ENCODE measurements around the gene COLEC12. TPM values are rescaled to one million over a fixed set of nuclear protein-coding genes. Genes with fewer than 3 reads are reported as not detected.

Gene COLEC12
- total RNA-seq, 5 donors from 2014 or later (not counting 1 experiment from before 2014, with no cell fraction given): 0.07 to 0.32 TPM; not detected in 3

- ChIA-PET POLR2A (no interaction called here), CTCF (no interaction called here)
- H3K36me3 Mint-ChIP-seq: no peaks in the 10 kb centered on the region
- Histone ChIP-seq H3K36me3 (ENCODE audit: control insufficient read depth in 2 of 2, extremely low read depth in 1 of 2, insufficient read depth in 1 of 2, low read length in 1 of 2) (no peaks in the 10 kb centered on the region), H3K4me1 (ENCODE audit: control insufficient read depth in 1 of 2, extremely low read depth in 1 of 2, insufficient read depth in 2 of 2, low read length in 2 of 2) (peaks cover 0 to 6% of the 10 kb centered on the region in 2 experiments), H3K9me3 (no peaks in the 10 kb centered on the region), H3K4me3 (ENCODE audit: control insufficient read depth in 1 of 2, extremely low read depth in 1 of 2, low read length in 1 of 2) (no peak overlapping the region), H3K27me3 (replicated peaks in 1 of 2; ENCODE audit: control insufficient read depth in 2 of 2, extremely low read depth in 1 of 2, insufficient read depth in 2 of 2, low read length in 1 of 2) (peaks cover 13 to 30% of the 10 kb centered on the region in 2 experiments), H3K27ac (ENCODE audit: low read length) (no peak overlapping the region)
- no peaks in the 10 kb centered on the region for H3K9me3 Mint-ChIP-seq
- no peak overlapping the region for H3K4me3 Mint-ChIP-seq
- no peak for ATAC-seq (replicated peaks in 1 of 4)
- H3K4me1 Mint-ChIP-seq: peaks cover 0 to 8% (median 6%) of the 10 kb centered on the region in 3 donors
- H3K27ac Mint-ChIP-seq: no peak overlapping the region
- WGBS (ENCODE audit: insufficient coverage): 4% methylated on average over 26 of the region's 32 CpGs
- H3K27me3 Mint-ChIP-seq: peaks cover 23 to 42% of the 10 kb centered on the region in 2 donors
- no peak for DNase-seq
These were observed 1.3 kb downstream of the COLEC12 start for GRCh38 chr18:498931-499775.

GRCh38 chr18:497688-498087, 2.8 kb downstream of the COLEC12 start:
- DNase-seq (no peak), ATAC-seq (replicated peaks in 1 of 4) (no peak)
- ChIA-PET POLR2A (no interaction called here), CTCF (no interaction called here)
- Histone ChIP-seq H3K4me3 (ENCODE audit: control insufficient read depth in 1 of 2, extremely low read depth in 1 of 2, low read length in 1 of 2) (no peak overlapping the region), H3K27me3 (replicated peaks in 1 of 2; ENCODE audit: control insufficient read depth in 2 of 2, extremely low read depth in 1 of 2, insufficient read depth in 2 of 2, low read length in 1 of 2) (peaks cover 13 to 29% of the 10 kb centered on the region in 2 experiments), H3K27ac (ENCODE audit: low read length) (no peak overlapping the region), H3K9me3 (no peaks in the 10 kb centered on the region), H3K36me3 (ENCODE audit: control insufficient read depth in 2 of 2, extremely low read depth in 1 of 2, insufficient read depth in 1 of 2, low read length in 1 of 2) (no peaks in the 10 kb centered on the region), H3K4me1 (ENCODE audit: control insufficient read depth in 1 of 2, extremely low read depth in 1 of 2, insufficient read depth in 2 of 2, low read length in 2 of 2) (peaks cover 0 to 6% of the 10 kb centered on the region in 2 experiments)
- Mint-ChIP-seq H3K9me3 (no peaks in the 10 kb centered on the region), H3K27me3 (peaks cover 21 to 41% of the 10 kb centered on the region in 2 donors), H3K4me3 (no peak overlapping the region), H3K27ac (no peak overlapping the region), H3K4me1 (peaks cover 0 to 8% (median 6%) of the 10 kb centered on the region in 3 donors), H3K36me3 (no peaks in the 10 kb centered on the region)
- WGBS (ENCODE audit: insufficient coverage): 93% methylated on average over 2 of the region's 6 CpGs

DNA sequence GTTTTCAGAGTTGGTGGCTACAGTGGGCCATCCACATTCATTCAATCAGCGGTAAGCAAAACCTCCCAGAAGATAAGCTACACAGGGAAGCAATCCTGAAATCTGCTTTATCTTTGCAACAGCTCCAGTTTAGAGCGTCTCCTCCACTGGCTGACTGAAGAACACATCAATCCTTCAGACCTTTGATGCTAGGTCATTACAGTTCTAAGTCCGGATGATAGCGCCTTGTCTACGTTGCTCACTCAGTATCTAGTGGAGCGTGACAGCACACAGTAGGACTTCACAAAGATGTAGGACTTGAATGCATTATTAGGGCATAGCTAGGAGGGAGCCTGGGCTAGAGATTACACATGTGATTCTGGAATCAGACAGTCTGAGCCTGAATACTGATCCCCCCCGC, 5.0 kb downstream of the COLEC12 start:
- ATAC-seq (replicated peaks in 1 of 4) (no peak), DNase-seq (no peak)
- no peak overlapping the region for H3K4me3 Mint-ChIP-seq
- ChIA-PET POLR2A (interaction anchor here in 1 of 2 donors (0.6 kb wide), 1 partner anchor 364 kb away, joined by 5 read pairs; no protein-coding TSS in a partner anchor), CTCF (no interaction called here)
- Histone ChIP-seq H3K36me3 (ENCODE audit: control insufficient read depth in 2 of 2, extremely low read depth in 1 of 2, insufficient read depth in 1 of 2, low read length in 1 of 2) (no peaks in the 10 kb centered on the region), H3K27me3 (replicated peaks in 1 of 2; ENCODE audit: control insufficient read depth in 2 of 2, extremely low read depth in 1 of 2, insufficient read depth in 2 of 2, low read length in 1 of 2) (peaks cover 7 to 18% of the 10 kb centered on the region in 2 experiments), H3K9me3 (no peaks in the 10 kb centered on the region), H3K4me1 (ENCODE audit: control insufficient read depth in 1 of 2, extremely low read depth in 1 of 2, insufficient read depth in 2 of 2, low read length in 2 of 2) (peaks cover 0 to 6% of the 10 kb centered on the region in 2 experiments), H3K27ac (ENCODE audit: low read length) (no peak overlapping the region), H3K4me3 (ENCODE audit: control insufficient read depth in 1 of 2, extremely low read depth in 1 of 2, low read length in 1 of 2) (no peak overlapping the region)
- H3K27me3 Mint-ChIP-seq: peaks cover 20 to 32% of the 10 kb centered on the region in 2 donors
- peaks cover 0 to 6% (median 4%) of the 10 kb centered on the region in 3 donors for H3K4me1 Mint-ChIP-seq
- no peaks in the 10 kb centered on the region for H3K36me3 Mint-ChIP-seq
- H3K27ac Mint-ChIP-seq: no peak overlapping the region
- 88% methylated on average over 1 of the region's 7 CpGs for WGBS (ENCODE audit: insufficient coverage)
- no peaks in the 10 kb centered on the region for H3K9me3 Mint-ChIP-seq

DNA sequence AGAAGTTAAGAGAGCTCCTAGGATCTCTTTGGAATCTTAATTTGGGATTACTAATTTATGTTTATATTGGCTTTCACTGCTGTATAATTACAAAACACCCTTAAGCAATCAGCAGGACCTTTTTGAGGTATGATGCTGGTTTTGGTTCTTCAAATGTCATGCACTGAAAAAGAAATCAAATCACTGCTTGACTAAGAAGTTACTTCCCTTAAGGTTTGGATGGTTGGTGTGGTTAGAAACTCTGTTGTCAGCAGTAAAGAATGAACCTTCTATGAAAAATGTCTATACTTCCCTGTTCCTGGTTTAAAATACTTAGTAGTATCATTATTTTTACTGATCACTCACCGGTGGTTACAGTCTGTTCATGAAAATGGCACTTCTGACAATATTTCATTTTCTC, 5.5 kb downstream of the COLEC12 start:
- Mint-ChIP-seq H3K4me1 (peaks cover 0 to 6% (median 4%) of the 10 kb centered on the region in 3 donors), H3K27me3 (peaks cover 20 to 31% of the 10 kb centered on the region in 2 donors), H3K36me3 (no peaks in the 10 kb centered on the region), H3K9me3 (no peaks in the 10 kb centered on the region), H3K27ac (no peak overlapping the region), H3K4me3 (no peak overlapping the region)
- H3K4me3 ChIP-seq (ENCODE audit: control insufficient read depth in 1 of 2, extremely low read depth in 1 of 2, low read length in 1 of 2): no peak overlapping the region
- H3K9me3 ChIP-seq: no peaks in the 10 kb centered on the region
- ChIA-PET POLR2A (interaction anchor here in 1 of 2 donors (0.6 kb wide), 1 partner anchor 365 kb away, joined by 5 read pairs; no protein-coding TSS in a partner anchor), CTCF (no interaction called here)
- peaks cover 0 to 6% of the 10 kb centered on the region in 2 experiments for H3K4me1 ChIP-seq (ENCODE audit: control insufficient read depth in 1 of 2, extremely low read depth in 1 of 2, insufficient read depth in 2 of 2, low read length in 2 of 2)
- H3K36me3 ChIP-seq (ENCODE audit: control insufficient read depth in 2 of 2, extremely low read depth in 1 of 2, insufficient read depth in 1 of 2, low read length in 1 of 2): no peaks in the 10 kb centered on the region
- no CpG with 5 or more reads among the region's 1 CpG for WGBS (ENCODE audit: insufficient coverage)
- H3K27me3 ChIP-seq (replicated peaks in 1 of 2; ENCODE audit: control insufficient read depth in 2 of 2, extremely low read depth in 1 of 2, insufficient read depth in 2 of 2, low read length in 1 of 2): peaks cover 7 to 17% of the 10 kb centered on the region in 2 experiments
- DNase-seq (no peak), ATAC-seq (replicated peaks in 1 of 4) (no peak)
- H3K27ac ChIP-seq (ENCODE audit: low read length): no peak overlapping the region

DNA sequence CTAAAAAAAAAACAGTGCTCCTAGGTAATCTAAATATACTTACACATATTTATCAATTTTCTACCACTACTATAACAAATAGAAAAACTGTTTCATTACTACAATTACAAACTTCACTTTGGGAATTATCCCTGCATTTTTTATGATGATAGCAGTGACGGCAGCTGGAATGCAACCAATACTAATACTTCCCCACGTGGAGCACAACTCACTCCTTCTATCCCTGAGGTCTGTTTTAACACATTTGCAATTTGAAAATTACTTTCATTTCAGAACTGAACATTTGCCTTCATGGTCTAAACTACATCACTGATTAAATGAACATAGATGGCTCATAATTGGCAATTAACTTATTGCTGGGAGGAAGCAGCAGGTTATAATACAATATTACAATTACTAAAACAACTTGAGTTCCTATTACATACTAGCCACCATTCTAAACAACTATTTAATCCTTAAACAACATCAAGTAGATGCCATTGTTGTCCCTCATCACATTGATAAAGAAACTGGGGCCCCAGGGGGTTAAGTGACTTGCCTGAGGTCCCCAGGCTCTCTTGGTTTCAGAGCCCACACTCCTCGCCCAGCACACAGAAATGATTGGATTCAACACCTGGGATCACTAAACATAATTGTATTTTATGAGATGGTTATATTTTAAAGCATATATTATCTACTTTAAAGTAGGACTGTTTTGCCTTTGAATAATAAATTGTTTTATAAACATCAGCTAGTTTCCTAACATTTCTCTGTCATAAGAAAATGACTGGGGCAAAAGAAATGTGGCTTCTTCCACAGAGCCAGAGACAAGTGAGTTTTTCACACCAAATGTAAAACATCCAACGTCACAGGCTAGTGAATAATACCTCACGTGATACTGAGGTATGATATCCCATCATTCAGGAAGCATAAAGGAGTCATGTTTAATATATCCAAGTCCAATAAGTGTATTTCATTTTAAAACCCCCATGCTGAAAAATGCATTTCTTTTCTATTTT, 6.2 kb downstream of the COLEC12 start:
- no CpG with 5 or more reads among the region's 5 CpGs for WGBS (ENCODE audit: insufficient coverage)
- ChIA-PET CTCF (no interaction called here), POLR2A (no interaction called here)
- Histone ChIP-seq H3K36me3 (ENCODE audit: control insufficient read depth in 2 of 2, extremely low read depth in 1 of 2, insufficient read depth in 1 of 2, low read length in 1 of 2) (no peaks in the 10 kb centered on the region), H3K27me3 (replicated peaks in 1 of 2; ENCODE audit: control insufficient read depth in 2 of 2, extremely low read depth in 1 of 2, insufficient read depth in 2 of 2, low read length in 1 of 2) (peaks cover 7 to 9% of the 10 kb centered on the region in 2 experiments), H3K4me1 (ENCODE audit: control insufficient read depth in 1 of 2, extremely low read depth in 1 of 2, insufficient read depth in 2 of 2, low read length in 2 of 2) (no peaks in the 10 kb centered on the region), H3K9me3 (no peaks in the 10 kb centered on the region), H3K4me3 (ENCODE audit: control insufficient read depth in 1 of 2, extremely low read depth in 1 of 2, low read length in 1 of 2) (no peak overlapping the region), H3K27ac (ENCODE audit: low read length) (no peak overlapping the region)
- Mint-ChIP-seq H3K9me3 (no peaks in the 10 kb centered on the region), H3K36me3 (no peaks in the 10 kb centered on the region), H3K4me1 (peaks cover 0 to 2% (median 0%) of the 10 kb centered on the region in 3 donors), H3K27me3 (peaks cover 15 to 24% of the 10 kb centered on the region in 2 donors), H3K27ac (no peak overlapping the region), H3K4me3 (no peak overlapping the region)
- DNase-seq (no peak), ATAC-seq (replicated peaks in 1 of 4) (no peak)

- DNase-seq: no peak
- no peak overlapping the region for H3K4me3 ChIP-seq (ENCODE audit: control insufficient read depth in 1 of 2, extremely low read depth in 1 of 2, low read length in 1 of 2)
- H3K9me3 Mint-ChIP-seq: no peaks in the 10 kb centered on the region
- CTCF ChIA-PET: no interaction called here
- H3K27ac ChIP-seq (ENCODE audit: low read length): no peak overlapping the region
- no peaks in the 10 kb centered on the region for H3K36me3 Mint-ChIP-seq
- H3K4me3 Mint-ChIP-seq: no peak overlapping the region
- no peaks in the 10 kb centered on the region for H3K9me3 ChIP-seq
- POLR2A ChIA-PET: no interaction called here
- ATAC-seq (replicated peaks in 1 of 4): no peak
- no peaks in the 10 kb centered on the region for H3K4me1 ChIP-seq (ENCODE audit: control insufficient read depth in 1 of 2, extremely low read depth in 1 of 2, insufficient read depth in 2 of 2, low read length in 2 of 2)
- H3K27me3 Mint-ChIP-seq: peaks cover 9 to 11% of the 10 kb centered on the region in 2 donors
- peaks cover 2% of the 10 kb centered on the region in 2 experiments for H3K27me3 ChIP-seq (replicated peaks in 1 of 2; ENCODE audit: control insufficient read depth in 2 of 2, extremely low read depth in 1 of 2, insufficient read depth in 2 of 2, low read length in 1 of 2)
- H3K36me3 ChIP-seq (ENCODE audit: control insufficient read depth in 2 of 2, extremely low read depth in 1 of 2, insufficient read depth in 1 of 2, low read length in 1 of 2): no peaks in the 10 kb centered on the region
- H3K4me1 Mint-ChIP-seq: no peaks in the 10 kb centered on the region
- no peak overlapping the region for H3K27ac Mint-ChIP-seq
- no CpG with 5 or more reads among the region's 5 CpGs for WGBS (ENCODE audit: insufficient coverage)
These were observed 8.1 kb downstream of the COLEC12 start for GRCh38 chr18:492451-492850.
